Measurements from ENCODE around the gene SETD4. TPM values are rescaled to one million over a fixed set of nuclear protein-coding genes. Genes with fewer than 3 reads are reported as not detected.

Gene SETD4
- total RNA-seq, 2 donors from 2014 or later = 19.8 to 36.3 TPM

DNA sequence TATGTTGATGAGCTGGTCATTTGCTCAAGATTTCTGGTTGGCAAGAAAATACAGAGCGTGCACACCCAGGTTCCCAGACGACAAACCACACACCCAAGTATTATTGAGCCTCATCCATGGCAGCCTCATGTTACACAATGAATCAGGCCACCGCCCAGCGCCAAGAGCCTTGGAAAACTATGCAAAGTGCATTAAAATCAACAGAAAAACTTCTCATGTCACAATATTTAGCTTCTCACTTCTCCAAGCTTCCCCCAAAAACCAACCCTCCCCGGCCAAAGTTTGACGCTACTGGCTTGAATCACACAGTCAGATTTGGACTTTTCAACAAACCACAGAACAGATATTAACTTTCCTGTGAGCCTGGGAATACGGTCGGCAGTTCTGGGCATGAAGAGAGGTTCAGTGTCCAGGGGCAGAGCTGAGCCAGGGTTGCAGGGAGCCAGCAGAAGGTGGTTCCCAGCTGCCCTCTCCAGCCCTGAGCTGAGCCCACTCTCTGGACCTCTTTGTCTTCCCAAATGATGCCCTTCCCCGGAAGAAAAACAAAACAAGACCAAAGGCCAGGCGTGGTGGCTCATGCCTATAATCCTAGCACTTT, 71.1 kb downstream of the SETD4 start:
- no peaks in the 10 kb centered on the region for H3K9me3 ChIP-seq
- TF ChIP-seq, protein P1, sequence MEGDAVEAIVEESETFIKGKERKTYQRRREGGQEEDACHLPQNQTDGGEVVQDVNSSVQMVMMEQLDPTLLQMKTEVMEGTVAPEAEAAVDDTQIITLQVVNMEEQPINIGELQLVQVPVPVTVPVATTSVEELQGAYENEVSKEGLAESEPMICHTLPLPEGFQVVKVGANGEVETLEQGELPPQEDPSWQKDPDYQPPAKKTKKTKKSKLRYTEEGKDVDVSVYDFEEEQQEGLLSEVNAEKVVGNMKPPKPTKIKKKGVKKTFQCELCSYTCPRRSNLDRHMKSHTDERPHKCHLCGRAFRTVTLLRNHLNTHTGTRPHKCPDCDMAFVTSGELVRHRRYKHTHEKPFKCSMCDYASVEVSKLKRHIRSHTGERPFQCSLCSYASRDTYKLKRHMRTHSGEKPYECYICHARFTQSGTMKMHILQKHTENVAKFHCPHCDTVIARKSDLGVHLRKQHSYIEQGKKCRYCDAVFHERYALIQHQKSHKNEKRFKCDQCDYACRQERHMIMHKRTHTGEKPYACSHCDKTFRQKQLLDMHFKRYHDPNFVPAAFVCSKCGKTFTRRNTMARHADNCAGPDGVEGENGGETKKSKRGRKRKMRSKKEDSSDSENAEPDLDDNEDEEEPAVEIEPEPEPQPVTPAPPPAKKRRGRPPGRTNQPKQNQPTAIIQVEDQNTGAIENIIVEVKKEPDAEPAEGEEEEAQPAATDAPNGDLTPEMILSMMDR (IDR thresholded peaks at IDR 0.05) = no peak
- no peak for TF ChIP-seq POLR2A (IDR thresholded peaks at IDR 0.05)
- TF ChIP-seq POLR2AphosphoS5 (IDR thresholded peaks at IDR 0.05) = no peak
- no peak for DNase-seq (ENCODE audit: low spot score)
- WGBS = 52% methylated on average over 10 of the region's 10 CpGs
- H3K36me3 ChIP-seq = no peaks in the 10 kb centered on the region
- intact Hi-C loops (cut with DNase I) = no loop called here
- H3K4me1 ChIP-seq (replicated peaks) = no peaks in the 10 kb centered on the region
- H3K27me3 ChIP-seq (replicated peaks; ENCODE audit: insufficient read depth) = no peaks in the 10 kb centered on the region
- H3K4me3 ChIP-seq = no peak overlapping the region
- H3K27ac ChIP-seq = no peak overlapping the region

DNA sequence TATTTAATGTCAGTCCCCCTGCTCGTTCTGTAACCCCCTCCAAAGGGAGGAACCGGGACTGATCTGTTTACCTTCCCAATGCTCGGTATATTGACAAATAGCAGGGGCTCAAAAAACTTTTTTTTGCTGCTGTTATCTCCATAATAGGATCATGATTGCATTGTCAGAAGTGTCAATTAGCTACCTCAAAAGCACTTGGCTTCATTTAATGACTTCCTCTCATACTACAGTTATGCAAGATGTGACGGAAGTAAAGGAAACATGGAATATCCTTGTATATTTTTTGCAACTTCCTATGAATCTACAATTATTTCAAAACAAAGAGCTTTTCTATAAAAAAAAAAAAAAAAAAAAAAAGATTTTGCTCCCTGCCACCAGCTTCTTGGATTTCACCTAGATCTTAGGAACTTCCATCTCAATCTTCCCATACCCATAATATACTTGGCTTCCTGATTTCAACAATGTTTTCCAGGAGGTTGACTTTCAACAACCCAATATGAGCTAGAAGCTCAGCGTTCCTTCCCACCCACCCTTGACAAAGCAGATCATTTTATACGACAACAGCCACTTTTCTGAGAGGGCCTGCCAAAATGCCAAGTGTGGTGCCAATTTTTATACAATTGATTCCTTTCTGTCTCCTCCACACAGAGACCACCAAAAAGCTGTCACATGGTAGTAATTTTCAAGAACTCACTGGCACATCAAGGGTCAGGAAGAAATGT, 71.7 kb downstream of the SETD4 start:
- TF ChIP-seq POLR2AphosphoS5 (IDR thresholded peaks at IDR 0.05) (no peak), POLR2A (IDR thresholded peaks at IDR 0.05) (no peak)
- TF ChIP-seq, protein P1 (IDR thresholded peaks at IDR 0.05) = no peak
- Histone ChIP-seq H3K9me3 (no peaks in the 10 kb centered on the region), H3K36me3 (no peaks in the 10 kb centered on the region), H3K4me3 (no peak overlapping the region), H3K27me3 (replicated peaks; ENCODE audit: insufficient read depth) (no peaks in the 10 kb centered on the region), H3K4me1 (replicated peaks) (no peaks in the 10 kb centered on the region), H3K27ac (no peak overlapping the region)
- no peak for DNase-seq (ENCODE audit: low spot score)
- intact Hi-C loops (cut with DNase I) = no loop called here
- 53% methylated on average over 6 of the region's 6 CpGs for WGBS

DNA sequence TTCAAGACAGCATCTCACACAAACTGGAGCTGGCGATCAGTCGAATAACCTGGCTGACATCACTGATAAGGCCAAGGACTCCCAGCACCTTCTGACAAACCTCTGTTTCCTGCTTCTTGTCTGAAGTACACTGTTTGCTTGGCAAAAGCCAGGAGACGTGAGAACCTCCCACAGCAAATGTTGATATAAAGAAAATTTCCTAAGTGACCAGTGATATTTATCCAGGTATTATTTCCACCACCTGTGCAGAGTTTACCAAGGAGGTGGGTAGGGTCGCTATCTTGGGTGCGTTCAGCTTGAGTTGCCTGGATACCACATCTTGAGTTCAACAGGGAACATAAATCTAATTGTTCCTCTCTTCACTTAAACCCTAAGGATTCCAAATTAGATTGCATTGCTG, 72.9 kb downstream of the SETD4 start:
- intact Hi-C loops (cut with DNase I) = no loop called here
- no peak overlapping the region for H3K27ac ChIP-seq
- no peak overlapping the region for H3K4me3 ChIP-seq
- TF ChIP-seq, protein P1 (IDR thresholded peaks at IDR 0.05) = no peak
- TF ChIP-seq POLR2AphosphoS5 (IDR thresholded peaks at IDR 0.05) (no peak), POLR2A (IDR thresholded peaks at IDR 0.05) (no peak)
- no peaks in the 10 kb centered on the region for H3K27me3 ChIP-seq (replicated peaks; ENCODE audit: insufficient read depth)
- H3K36me3 ChIP-seq = no peaks in the 10 kb centered on the region
- DNase-seq (ENCODE audit: low spot score) = no peak
- no peaks in the 10 kb centered on the region for H3K9me3 ChIP-seq
- WGBS = 53% methylated on average over 5 of the region's 5 CpGs
- H3K4me1 ChIP-seq (replicated peaks) = no peaks in the 10 kb centered on the region

DNA sequence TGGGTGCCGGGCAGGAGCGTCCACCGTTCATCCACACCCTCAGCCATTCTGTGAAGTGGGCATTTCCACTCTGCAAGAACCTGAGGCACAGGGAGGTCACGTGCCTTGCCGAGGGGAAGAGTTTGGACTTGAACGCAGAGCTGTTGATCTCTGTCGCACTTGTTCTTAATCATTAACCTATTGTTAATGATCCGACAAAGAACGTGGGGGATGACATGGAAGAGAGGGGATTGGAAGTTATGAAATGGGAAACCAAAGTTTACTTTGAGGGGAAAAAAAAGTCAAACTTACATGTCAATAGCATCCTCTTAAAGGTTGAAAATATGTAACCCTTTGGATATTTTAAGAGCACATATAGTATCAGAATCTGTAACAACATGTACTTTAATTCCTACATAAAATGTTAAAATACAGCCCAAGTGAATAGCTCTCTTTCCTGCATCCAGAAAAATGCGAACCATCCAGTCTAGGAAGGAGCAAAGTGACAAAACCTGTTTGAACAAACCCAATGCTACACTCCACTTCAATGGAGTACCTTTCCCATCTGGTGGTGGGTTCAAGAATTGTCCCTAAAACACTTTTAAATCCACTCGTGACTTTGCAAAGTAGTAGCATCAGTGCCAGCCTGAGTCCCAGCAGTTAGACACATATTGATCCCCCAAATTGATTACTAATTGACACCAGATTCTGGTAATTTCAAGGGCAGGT, 75.5 kb downstream of the SETD4 start:
- H3K9me3 ChIP-seq = no peaks in the 10 kb centered on the region
- H3K27me3 ChIP-seq (replicated peaks; ENCODE audit: insufficient read depth) = no peaks in the 10 kb centered on the region
- DNase-seq (ENCODE audit: low spot score) = no peak
- no peaks in the 10 kb centered on the region for H3K36me3 ChIP-seq
- no peak overlapping the region for H3K27ac ChIP-seq
- intact Hi-C loops (cut with DNase I) = no loop called here
- 26% methylated on average over 11 of the region's 11 CpGs for WGBS
- H3K4me3 ChIP-seq = no peak overlapping the region
- H3K4me1 ChIP-seq (replicated peaks) = peaks cover 5% of the 10 kb centered on the region
- no peak for TF ChIP-seq POLR2A (IDR thresholded peaks at IDR 0.05)
- TF ChIP-seq POLR2AphosphoS5 (IDR thresholded peaks at IDR 0.05) = peak; percentile 27
- TF ChIP-seq, protein P1 (IDR thresholded peaks at IDR 0.05) = no peak

Small RNA genes within 50 kb of the gene (small RNA-seq; reads per million reads assigned to genes)
- gene RNU6-992P = 0 reads per million in 2 donors

Other genes starting within 250 kb of the SETD4 start
- 100 to 1,000 TPM; 200 to 571 TPM for gene CBR1, start 9.5 kb upstream of the SETD4 start, total RNA-seq
- 10 to 100 TPM; 18.5 to 41.2 TPM for gene CBR3, start 74.6 kb upstream of the SETD4 start, total RNA-seq
- gene DOP1B, start 96.3 kb upstream of the SETD4 start, total RNA-seq = 10 to 100 TPM; 28.4 to 93.3 TPM

Data from prostate gland (tissue), 2 donors.